Measurements from ENCODE around the gene FARP1. TPM values are rescaled to one million over a fixed set of nuclear protein-coding genes. Genes with fewer than 3 reads are reported as not detected.

Gene FARP1
- total and polyA plus RNA-seq, 2 of the 8 experiments (the other 6 are each of a cell fraction or from before 2014, with no cell fraction given): 24.7 to 104 TPM

DNA sequence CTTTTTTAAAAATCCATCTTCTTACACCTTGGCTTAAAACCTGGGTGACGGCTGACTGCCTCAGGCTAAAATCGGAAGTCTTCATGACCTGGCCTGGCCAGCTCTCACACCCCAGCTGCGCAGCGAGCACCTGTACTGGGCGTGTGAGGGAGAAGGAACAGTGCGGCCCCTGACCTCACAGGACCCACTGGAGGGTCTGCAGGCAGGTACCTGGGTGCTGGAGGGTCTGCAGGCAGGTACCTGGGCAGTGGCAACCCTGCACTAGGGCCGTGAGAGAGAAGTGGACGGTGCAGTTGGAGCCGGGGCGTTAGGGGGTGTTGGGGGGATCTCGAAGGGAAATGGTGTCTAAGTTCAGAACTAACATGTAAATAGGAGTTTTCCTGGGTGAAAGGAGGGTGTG, 289.7 kb downstream of the FARP1 start (continued):
- TF ChIP-seq EP300 (IDR thresholded peaks at IDR 0.05; ENCODE audit: borderline replicate concordance in 1 of 2, low read depth in 2 of 2, low read length in 2 of 2) (no peak), CHD7 (IDR thresholded peaks at IDR 0.05; ENCODE audit: insufficient replicate concordance, low read length) (no peak), KDM4A (IDR thresholded peaks at IDR 0.05; ENCODE audit: low read depth, low read length, severe bottlenecking) (no peak), TEAD4 (IDR thresholded peaks at IDR 0.05; ENCODE audit: low read depth, low read length) (no peak), TAF1 (IDR thresholded peaks at IDR 0.05; ENCODE audit: low read depth, low read length) (no peak), CHD2 (IDR thresholded peaks at IDR 0.05; ENCODE audit: low read length) (no peak)

All from H1 (cell line).